Gastroesophageal sphincter (tissue), 3 donors: ENCODE data around the gene MGST3.

Experiments
- POLR2A ChIP-seq, 2 donors: fragments of 450-650 bp; IDR thresholded peaks; one replicate each; pipeline ENCODE4 v1.6.1; 2017; ENCODE audit warnings: antibody characterized with exemption in 2 of 2, mild to moderate bottlenecking in 2 of 2, moderate library complexity in 1 of 2
- POLR2AphosphoS5 ChIP-seq: sonication (generic); formaldehyde crosslinking; IDR thresholded peaks from one replicate; pipeline ENCODE4 v1.6.1; 2017; ENCODE audit warnings: antibody characterized with exemption
- TF ChIP-seq, protein P1 (sequence below), 4 experiments: fragments of 200-600 bp in 2 of 4; fragments of 450-650 bp in 2 of 4; sonication (generic) in 1 of 4; IDR thresholded peaks; one replicate each; pipeline ENCODE4 v1.5.1; 2017 to 2019; ENCODE audit warnings: antibody characterized with exemption in 4 of 4, mild to moderate bottlenecking in 2 of 4, moderate library complexity in 2 of 4

DNA sequence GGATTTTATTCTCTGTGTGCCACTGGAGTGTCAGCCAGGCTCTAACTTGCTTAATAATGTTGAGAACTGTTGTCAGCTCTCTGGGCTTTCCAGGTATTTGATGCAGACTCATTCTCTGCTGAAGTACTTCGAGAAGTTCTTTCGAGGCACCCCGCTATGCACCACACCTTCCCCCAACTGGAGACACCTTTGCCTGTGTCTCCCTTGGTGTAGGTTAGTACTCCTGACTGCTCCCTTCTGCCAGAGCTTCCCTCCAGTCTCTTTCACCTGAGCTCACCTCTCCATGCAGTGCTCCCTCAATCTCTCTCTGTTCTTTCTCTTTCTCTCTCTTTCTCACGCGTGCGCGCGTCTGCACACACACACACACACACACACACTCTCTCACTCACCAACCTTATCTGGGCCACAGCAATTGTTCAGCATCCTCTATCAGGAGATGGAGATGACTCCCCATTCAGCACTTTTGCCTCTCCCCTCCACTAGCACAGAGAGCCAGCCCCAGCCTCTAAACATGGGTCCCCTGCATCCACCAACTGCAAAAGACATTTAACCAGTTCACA lies 14.0 kb upstream of the MGST3 start:
- TF ChIP-seq POLR2AphosphoS5 (no peak), POLR2A (IDR thresholded peaks at IDR 0.05) (no peak)
- TF ChIP-seq, protein P1, sequence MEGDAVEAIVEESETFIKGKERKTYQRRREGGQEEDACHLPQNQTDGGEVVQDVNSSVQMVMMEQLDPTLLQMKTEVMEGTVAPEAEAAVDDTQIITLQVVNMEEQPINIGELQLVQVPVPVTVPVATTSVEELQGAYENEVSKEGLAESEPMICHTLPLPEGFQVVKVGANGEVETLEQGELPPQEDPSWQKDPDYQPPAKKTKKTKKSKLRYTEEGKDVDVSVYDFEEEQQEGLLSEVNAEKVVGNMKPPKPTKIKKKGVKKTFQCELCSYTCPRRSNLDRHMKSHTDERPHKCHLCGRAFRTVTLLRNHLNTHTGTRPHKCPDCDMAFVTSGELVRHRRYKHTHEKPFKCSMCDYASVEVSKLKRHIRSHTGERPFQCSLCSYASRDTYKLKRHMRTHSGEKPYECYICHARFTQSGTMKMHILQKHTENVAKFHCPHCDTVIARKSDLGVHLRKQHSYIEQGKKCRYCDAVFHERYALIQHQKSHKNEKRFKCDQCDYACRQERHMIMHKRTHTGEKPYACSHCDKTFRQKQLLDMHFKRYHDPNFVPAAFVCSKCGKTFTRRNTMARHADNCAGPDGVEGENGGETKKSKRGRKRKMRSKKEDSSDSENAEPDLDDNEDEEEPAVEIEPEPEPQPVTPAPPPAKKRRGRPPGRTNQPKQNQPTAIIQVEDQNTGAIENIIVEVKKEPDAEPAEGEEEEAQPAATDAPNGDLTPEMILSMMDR (IDR thresholded peaks at IDR 0.05) = no peak
